GM12875 (cell line): ENCODE results near the gene B4GALT3.

ENCODE experiments used
- H3K4me3 ChIP-seq: one replicate; pipeline ENCODE4 v1.5.1; 2011; ENCODE audit warnings: low read depth, low read length, control low read depth
- TF ChIP-seq, protein P1 (sequence below): IDR thresholded peaks from 2 replicates; pipeline ENCODE4 v1.5.1; 2011; ENCODE audit warnings: low read depth, mild to moderate bottlenecking, control low read depth, inconsistent platforms, low read length, moderate library complexity, borderline replicate concordance; ENCODE audit not compliant: insufficient read depth

Gene B4GALT3

DNA sequence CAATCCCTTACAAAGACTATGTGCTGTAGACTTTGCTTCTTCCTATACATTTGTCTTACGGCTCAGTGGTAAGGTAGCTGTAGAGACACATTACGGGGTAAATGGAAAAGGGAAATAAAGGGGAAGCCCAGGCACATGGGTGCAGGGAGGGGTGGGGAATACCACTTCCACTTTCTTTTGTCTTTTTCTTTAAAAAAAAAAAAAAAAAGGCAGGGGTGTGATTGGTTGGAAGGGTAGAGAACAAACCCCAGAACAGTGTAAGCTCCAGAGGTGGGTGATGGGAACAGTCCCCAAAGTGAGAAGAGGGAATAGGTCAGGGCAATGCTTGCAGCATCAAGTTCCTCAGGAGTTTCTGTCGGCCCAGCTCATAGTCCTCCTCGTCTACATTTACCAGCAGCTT, 55.5 kb downstream of the B4GALT3 start:
- H3K4me3 ChIP-seq: no peak overlapping the region
- TF ChIP-seq, protein P1, sequence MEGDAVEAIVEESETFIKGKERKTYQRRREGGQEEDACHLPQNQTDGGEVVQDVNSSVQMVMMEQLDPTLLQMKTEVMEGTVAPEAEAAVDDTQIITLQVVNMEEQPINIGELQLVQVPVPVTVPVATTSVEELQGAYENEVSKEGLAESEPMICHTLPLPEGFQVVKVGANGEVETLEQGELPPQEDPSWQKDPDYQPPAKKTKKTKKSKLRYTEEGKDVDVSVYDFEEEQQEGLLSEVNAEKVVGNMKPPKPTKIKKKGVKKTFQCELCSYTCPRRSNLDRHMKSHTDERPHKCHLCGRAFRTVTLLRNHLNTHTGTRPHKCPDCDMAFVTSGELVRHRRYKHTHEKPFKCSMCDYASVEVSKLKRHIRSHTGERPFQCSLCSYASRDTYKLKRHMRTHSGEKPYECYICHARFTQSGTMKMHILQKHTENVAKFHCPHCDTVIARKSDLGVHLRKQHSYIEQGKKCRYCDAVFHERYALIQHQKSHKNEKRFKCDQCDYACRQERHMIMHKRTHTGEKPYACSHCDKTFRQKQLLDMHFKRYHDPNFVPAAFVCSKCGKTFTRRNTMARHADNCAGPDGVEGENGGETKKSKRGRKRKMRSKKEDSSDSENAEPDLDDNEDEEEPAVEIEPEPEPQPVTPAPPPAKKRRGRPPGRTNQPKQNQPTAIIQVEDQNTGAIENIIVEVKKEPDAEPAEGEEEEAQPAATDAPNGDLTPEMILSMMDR: no peak
